Panc1 (cell line): ENCODE data around the gene ZNF132. TPM values are rescaled to one million over a fixed set of nuclear protein-coding genes. Genes with fewer than 3 reads are reported as not detected.
A peak's percentile ranks its signal among the peaks of the same experiment; 100 is the strongest.

ENCODE experiments used
- ATAC-seq: fragments of 200-7000 bp; cut with Tn5 transposase; 2 replicates; pipeline ENCODE4 v1.9.1; 2020; ENCODE audit warnings: mild to moderate bottlenecking, moderate library complexity
- BruUV-seq: library from RNA; stranded (reverse); fragments of 400-500 nt; replicated peaks from 2 replicates; lab custom pipeline; 2021; lab: Mats Ljungman, UMichigan
- CTCF ChIA-PET: fragments of 300-600 bp; sonication (Branson Sonifier 250); formaldehyde crosslinking; loops from one replicate; lab custom pipeline; 2022; ENCODE audit warnings: antibody characterized with exemption; lab: Charles Lee
- POLR2A ChIA-PET: fragments of 300-600 bp; sonication (Branson Sonifier 250); formaldehyde crosslinking; loops from one replicate; lab custom pipeline; 2022; ENCODE audit warnings: antibody characterized with exemption; lab: Charles Lee
- DNase-seq: peaks from one replicate; pipeline ENCODE4 v3.0.0-alpha.2; 2010; ENCODE audit warnings: low read depth, low spot score
- H3K27ac ChIP-seq: 2 replicates; pipeline ENCODE4 v1.5.1; 2011; ENCODE audit warnings: mild to moderate bottlenecking, low read length, inconsistent platforms
- H3K27me3 ChIP-seq: fragments of 200-500 bp; sonication (Bioruptor generic); 2 replicates; pipeline ENCODE4 v1.6.0; 2014; ENCODE audit warnings: low read length, inconsistent platforms; ENCODE audit not compliant: control insufficient read depth, insufficient read depth
- H3K36me3 ChIP-seq: fragments of 200-500 bp; sonication (Bioruptor generic); 2 replicates; pipeline ENCODE4 v1.5.1; 2014; ENCODE audit warnings: inconsistent platforms, mild to moderate bottlenecking, low read length, moderate library complexity; ENCODE audit not compliant: control insufficient read depth, insufficient read depth
- H3K4me1 ChIP-seq: 2 replicates; pipeline ENCODE4 v1.5.1; 2011; ENCODE audit warnings: inconsistent platforms, mild to moderate bottlenecking, low read length, moderate library complexity; ENCODE audit not compliant: control insufficient read depth, insufficient read depth
- H3K4me3 ChIP-seq, 2 experiments: 2 replicates each; pipeline ENCODE4 v1.5.1; 2011 to 2012; ENCODE audit warnings: low read depth in 2 of 2, low read length in 2 of 2, mild to moderate bottlenecking in 2 of 2, inconsistent platforms in 1 of 2, moderate library complexity in 1 of 2
- H3K9me3 ChIP-seq: fragments of 200-500 bp; sonication (Bioruptor generic); 2 replicates; pipeline ENCODE4 v1.5.1; 2014; ENCODE audit warnings: low read depth, mild to moderate bottlenecking, inconsistent platforms, low read length, moderate library complexity; ENCODE audit not compliant: control insufficient read depth, insufficient read depth
- POLR2AphosphoS5 ChIP-seq: IDR thresholded peaks from 2 replicates; pipeline ENCODE4 v1.6.1; 2012; ENCODE audit warnings: mild to moderate bottlenecking, low read depth, low read length, moderate library complexity
- SIN3A ChIP-seq: IDR thresholded peaks from 2 replicates; pipeline ENCODE4 v1.6.1; 2012; ENCODE audit warnings: low read depth, mild to moderate bottlenecking, low read length, moderate library complexity, borderline replicate concordance; ENCODE audit not compliant: insufficient read depth
- TCF7L2 ChIP-seq: IDR thresholded peaks from 2 replicates; pipeline ENCODE4 v1.6.1; 2011; ENCODE audit warnings: mild to moderate bottlenecking, low read depth, low read length, inconsistent platforms
- in situ Hi-C: cut with HindIII; loops from 2 replicates; pipeline ENCODE4 v1.10.0; 2016; ENCODE audit warnings: low sequenced_read_pairs, low pct_unique_long_range_greater_than_20kb
- intact Hi-C: fragments of 100-400 bp; cut with micrococcal nuclease; formaldehyde crosslinking; loops from one replicate; pipeline ENCODE4 v1.10.0; 2022; ENCODE audit not compliant: unreplicated experiment
- total RNA-seq: library from RNA; stranded (reverse); gene quantifications from one replicate; pipeline ENCODE4 v1.2.1, GENCODE V29; 2021; ENCODE audit not compliant: unreplicated experiment
- TF ChIP-seq, protein P1 (sequence below): fragments of 450-650 bp; IDR thresholded peaks from 2 replicates; pipeline ENCODE4 v1.5.1; 2017; ENCODE audit warnings: mild to moderate bottlenecking
- TF ChIP-seq, protein P2 (sequence below), 2 experiments: IDR thresholded peaks; 2 replicates each; pipeline ENCODE4 v1.6.1; 2011 to 2012; ENCODE audit warnings: low read depth in 2 of 2, control low read depth in 1 of 2, low read length in 1 of 2, mild to moderate bottlenecking in 1 of 2, moderate library complexity in 1 of 2; ENCODE audit not compliant: insufficient read depth in 1 of 2

The ZNF132 gene
- total RNA-seq, 1 experiment from 2014 or later, result not detected

DNA sequence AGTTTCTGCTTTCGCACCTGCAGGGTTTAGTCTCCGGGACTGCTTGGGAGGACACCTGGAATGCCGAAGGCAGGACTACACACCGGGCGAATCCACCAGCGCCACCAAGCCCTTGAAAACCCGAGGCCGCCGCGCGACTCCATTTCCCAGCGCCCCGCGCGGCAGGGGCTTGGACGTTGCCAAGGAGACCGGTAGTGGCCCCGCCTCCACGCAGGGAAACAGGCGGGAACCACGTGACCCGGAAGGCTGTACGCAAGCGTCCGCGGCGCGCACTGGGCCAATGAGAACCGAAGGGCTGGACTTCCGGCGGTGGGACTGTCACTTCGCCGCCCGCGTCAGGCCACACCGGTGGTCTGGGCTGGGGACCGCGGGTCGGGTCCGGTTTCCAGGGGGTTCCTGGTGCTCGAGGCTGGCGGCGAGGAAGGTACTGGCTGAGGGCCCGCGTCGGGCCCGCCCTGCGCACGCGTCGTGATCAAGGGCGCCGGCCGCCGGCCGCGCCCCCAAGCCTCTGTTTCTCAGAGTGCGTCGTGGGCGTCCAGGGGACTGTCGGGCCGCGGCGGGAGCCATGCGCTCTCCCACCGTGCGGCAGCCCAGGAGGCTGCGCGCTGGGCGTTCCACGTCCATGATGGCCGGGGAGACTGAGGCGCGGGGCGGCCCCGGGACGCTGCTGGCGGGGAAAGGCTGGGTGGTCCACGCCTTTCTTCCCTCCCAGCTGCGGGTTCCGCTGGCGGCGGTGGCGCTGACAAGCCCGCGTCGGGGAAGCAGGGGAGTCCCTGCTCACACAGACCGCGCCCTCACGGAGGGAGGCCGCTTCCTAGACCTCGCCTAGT, 27.0 kb upstream of the ZNF132 start, which contains the start of gene ZNF324:
Gene ZNF324, plus strand, starts transcription at position 321 of the 830 bp plus-strand sequence. CDS start 2,106 bp downstream, outside the sequence.
- Histone ChIP-seq H3K9me3 (no peaks in the 10 kb centered on the region), H3K27ac (peak within 1 kb of the TSS; percentile 72), H3K4me1 (peaks cover 2% of the 10 kb centered on the region; the same call in 1 of the 2 replicates), H3K36me3 (no peaks in the 10 kb centered on the region), H3K4me3 (peak within 1 kb of the TSS; percentile 73 to 93), H3K27me3 (no peaks in the 10 kb centered on the region)
- intact Hi-C loops (no loop called here), in situ Hi-C loops (no loop called here)
- POLR2A ChIA-PET, result interaction anchor here (0.7 kb wide), 2 partner anchors 9 to 18 kb away, joined by 3 read pairs; partner anchors contain the start of gene ZNF446
- ATAC-seq, result peak; percentile 98
- CTCF ChIA-PET, result no interaction called here
- TF ChIP-seq SIN3A (peak; percentile 98), POLR2AphosphoS5 (peak; percentile 64; the same call in 1 of the 2 replicates), TCF7L2 (peak; percentile 94)
- TF ChIP-seq, protein P1, sequence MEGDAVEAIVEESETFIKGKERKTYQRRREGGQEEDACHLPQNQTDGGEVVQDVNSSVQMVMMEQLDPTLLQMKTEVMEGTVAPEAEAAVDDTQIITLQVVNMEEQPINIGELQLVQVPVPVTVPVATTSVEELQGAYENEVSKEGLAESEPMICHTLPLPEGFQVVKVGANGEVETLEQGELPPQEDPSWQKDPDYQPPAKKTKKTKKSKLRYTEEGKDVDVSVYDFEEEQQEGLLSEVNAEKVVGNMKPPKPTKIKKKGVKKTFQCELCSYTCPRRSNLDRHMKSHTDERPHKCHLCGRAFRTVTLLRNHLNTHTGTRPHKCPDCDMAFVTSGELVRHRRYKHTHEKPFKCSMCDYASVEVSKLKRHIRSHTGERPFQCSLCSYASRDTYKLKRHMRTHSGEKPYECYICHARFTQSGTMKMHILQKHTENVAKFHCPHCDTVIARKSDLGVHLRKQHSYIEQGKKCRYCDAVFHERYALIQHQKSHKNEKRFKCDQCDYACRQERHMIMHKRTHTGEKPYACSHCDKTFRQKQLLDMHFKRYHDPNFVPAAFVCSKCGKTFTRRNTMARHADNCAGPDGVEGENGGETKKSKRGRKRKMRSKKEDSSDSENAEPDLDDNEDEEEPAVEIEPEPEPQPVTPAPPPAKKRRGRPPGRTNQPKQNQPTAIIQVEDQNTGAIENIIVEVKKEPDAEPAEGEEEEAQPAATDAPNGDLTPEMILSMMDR, result no peak
- no TSS peak for BruUV-seq
- DNase-seq, result peak; percentile 71

DNA sequence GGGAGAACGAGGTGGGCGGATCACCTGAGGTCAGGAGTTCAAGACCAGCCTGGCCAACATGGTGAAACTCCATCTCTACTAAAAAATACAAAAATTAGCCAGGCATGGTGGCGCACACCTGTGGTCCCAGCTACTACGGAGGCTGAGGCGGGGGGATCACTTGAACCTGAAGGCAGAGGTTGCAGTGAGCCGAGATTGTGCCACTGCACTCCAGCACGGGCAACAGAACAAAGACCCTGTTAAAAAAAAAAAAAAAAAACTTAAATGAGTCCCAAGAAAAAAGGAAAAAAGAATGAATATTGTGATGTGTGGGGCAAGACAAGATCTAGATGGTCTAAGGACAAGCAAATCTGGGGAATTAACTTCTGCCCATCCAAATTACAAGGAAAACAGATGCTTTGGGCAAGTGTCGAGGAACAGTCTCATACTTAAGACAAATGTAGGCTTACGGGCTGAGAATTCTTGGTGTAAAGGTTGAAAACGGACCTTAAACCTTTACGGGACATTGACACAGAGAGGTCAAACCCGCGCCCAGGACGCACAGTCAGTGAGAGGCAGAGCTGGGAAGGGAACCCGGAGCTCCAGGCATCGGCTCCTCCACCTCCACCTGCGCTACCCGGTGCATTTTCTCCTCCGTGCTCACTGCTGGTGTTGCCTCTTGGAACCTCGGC, 26.3 kb upstream of the ZNF132 start:
- peak; percentile 64 for ATAC-seq
- in situ Hi-C loops, result no loop called here
- intact Hi-C loops, result no loop called here

More for the DNA sequence above, 26.3 kb upstream of the ZNF132 start:
- Histone ChIP-seq H3K4me1 (peaks cover 2% of the 10 kb centered on the region; the same call in 1 of the 2 replicates), H3K9me3 (no peaks in the 10 kb centered on the region), H3K27ac (peak overlapping the region; percentile 48; the same call in 1 of the 2 replicates), H3K27me3 (no peaks in the 10 kb centered on the region), H3K4me3 (peak overlapping the region; percentile 73 to 93), H3K36me3 (no peaks in the 10 kb centered on the region)
- BruUV-seq, result no TSS peak
- ChIA-PET POLR2A (interaction anchor here (0.7 kb wide), 2 partner anchors 10 to 18 kb away, joined by 3 read pairs; partner anchors contain the start of gene ZNF446), CTCF (no interaction called here)
- TF ChIP-seq TCF7L2, result no peak
- TF ChIP-seq, protein P2, sequence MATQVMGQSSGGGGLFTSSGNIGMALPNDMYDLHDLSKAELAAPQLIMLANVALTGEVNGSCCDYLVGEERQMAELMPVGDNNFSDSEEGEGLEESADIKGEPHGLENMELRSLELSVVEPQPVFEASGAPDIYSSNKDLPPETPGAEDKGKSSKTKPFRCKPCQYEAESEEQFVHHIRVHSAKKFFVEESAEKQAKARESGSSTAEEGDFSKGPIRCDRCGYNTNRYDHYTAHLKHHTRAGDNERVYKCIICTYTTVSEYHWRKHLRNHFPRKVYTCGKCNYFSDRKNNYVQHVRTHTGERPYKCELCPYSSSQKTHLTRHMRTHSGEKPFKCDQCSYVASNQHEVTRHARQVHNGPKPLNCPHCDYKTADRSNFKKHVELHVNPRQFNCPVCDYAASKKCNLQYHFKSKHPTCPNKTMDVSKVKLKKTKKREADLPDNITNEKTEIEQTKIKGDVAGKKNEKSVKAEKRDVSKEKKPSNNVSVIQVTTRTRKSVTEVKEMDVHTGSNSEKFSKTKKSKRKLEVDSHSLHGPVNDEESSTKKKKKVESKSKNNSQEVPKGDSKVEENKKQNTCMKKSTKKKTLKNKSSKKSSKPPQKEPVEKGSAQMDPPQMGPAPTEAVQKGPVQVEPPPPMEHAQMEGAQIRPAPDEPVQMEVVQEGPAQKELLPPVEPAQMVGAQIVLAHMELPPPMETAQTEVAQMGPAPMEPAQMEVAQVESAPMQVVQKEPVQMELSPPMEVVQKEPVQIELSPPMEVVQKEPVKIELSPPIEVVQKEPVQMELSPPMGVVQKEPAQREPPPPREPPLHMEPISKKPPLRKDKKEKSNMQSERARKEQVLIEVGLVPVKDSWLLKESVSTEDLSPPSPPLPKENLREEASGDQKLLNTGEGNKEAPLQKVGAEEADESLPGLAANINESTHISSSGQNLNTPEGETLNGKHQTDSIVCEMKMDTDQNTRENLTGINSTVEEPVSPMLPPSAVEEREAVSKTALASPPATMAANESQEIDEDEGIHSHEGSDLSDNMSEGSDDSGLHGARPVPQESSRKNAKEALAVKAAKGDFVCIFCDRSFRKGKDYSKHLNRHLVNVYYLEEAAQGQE (IDR thresholded peaks at IDR 0.05; ENCODE audit: insufficient read depth in 1 of 2, low read depth in 2 of 2, low read length in 1 of 2), result no peak
- no peak for TF ChIP-seq POLR2AphosphoS5
- TF ChIP-seq, protein P1, result no peak
- TF ChIP-seq SIN3A, result no peak
- no peak for DNase-seq
